Caco-2 (cell line): ENCODE results near the gene PGAM4. TPM values are rescaled to one million over a fixed set of nuclear protein-coding genes. Genes with fewer than 3 reads are reported as not detected.
"Not testable (repeated sequence)": the region's sequence is repeated elsewhere in the genome, so short reads cannot be mapped to it uniquely, and the experiment has no call there.

Experiments
- BruUV-seq: library from RNA; stranded (reverse); fragments of 400-500 nt; replicated peaks from 2 replicates; lab custom pipeline; 2021; lab: Mats Ljungman, UMichigan
- CTCF ChIA-PET: fragments of 300-600 bp; sonication (Branson Sonifier 250); formaldehyde crosslinking; loops from one replicate; lab custom pipeline; 2022; ENCODE audit warnings: antibody characterized with exemption; lab: Charles Lee
- POLR2A ChIA-PET: fragments of 300-600 bp; sonication (Branson Sonifier 250); formaldehyde crosslinking; loops from one replicate; lab custom pipeline; 2022; ENCODE audit warnings: antibody characterized with exemption; lab: Charles Lee
- DNase-seq, 2 experiments: peaks; one replicate each; pipeline versions ENCODE4 v3.0.0 to v3.0.0-alpha.2; 2020 to 2022
- H3K27me3 ChIP-seq: replicated peaks from 2 replicates; pipeline ENCODE4 v1.6.0; 2011; ENCODE audit warnings: low read length; ENCODE audit not compliant: control insufficient read depth, insufficient read depth
- H3K36me3 ChIP-seq: 2 replicates; pipeline ENCODE4 v1.5.1; 2011; ENCODE audit warnings: low read length; ENCODE audit not compliant: control insufficient read depth, insufficient read depth
- H3K4me1 ChIP-seq: fragments of 250-450 bp; sonication (Bioruptor Pico); 2 replicates; pipeline ENCODE4 v1.5.1; 2020; ENCODE audit warnings: mild to moderate bottlenecking
- H3K4me3 ChIP-seq: 2 replicates; pipeline ENCODE4 v1.5.1; 2011; ENCODE audit warnings: low read depth, mild to moderate bottlenecking, control low read depth, low read length
- H3K9me3 ChIP-seq: fragments of 250-450 bp; sonication (Bioruptor Pico); 2 replicates; pipeline ENCODE4 v1.5.1; 2020; ENCODE audit warnings: mild to moderate bottlenecking, moderate library complexity
- H3K27ac Mint-ChIP-seq: one replicate; pipeline ENCODE4 v1.8.0; 2022; ENCODE audit warnings: mixed read lengths; ENCODE audit not compliant: unreplicated experiment
- H3K27me3 Mint-ChIP-seq: one replicate; pipeline ENCODE4 v1.8.0; 2022; ENCODE audit warnings: mixed read lengths; ENCODE audit not compliant: insufficient read depth, unreplicated experiment
- H3K36me3 Mint-ChIP-seq: one replicate; pipeline ENCODE4 v1.8.0; 2022; ENCODE audit warnings: mild to moderate bottlenecking, mixed read lengths; ENCODE audit not compliant: insufficient read depth, unreplicated experiment
- H3K4me1 Mint-ChIP-seq: one replicate; pipeline ENCODE4 v1.8.0; 2022; ENCODE audit warnings: low read depth, mixed read lengths; ENCODE audit not compliant: unreplicated experiment
- H3K4me3 Mint-ChIP-seq: one replicate; pipeline ENCODE4 v1.8.0; 2022; ENCODE audit warnings: mild to moderate bottlenecking, moderate library complexity, mixed read lengths; ENCODE audit not compliant: unreplicated experiment
- H3K9me3 Mint-ChIP-seq: one replicate; pipeline ENCODE4 v1.8.0; 2022; ENCODE audit warnings: mixed read lengths; ENCODE audit not compliant: unreplicated experiment
- CTCF ChIP-seq, 2 experiments: fragments of 200-600 bp in 1 of 2; IDR thresholded peaks; 1 replicate in 1 of 2; 2 replicates in 1 of 2; pipeline versions ENCODE4 v1.5.1 to v1.8.0; 2011 to 2022; ENCODE audit warnings: antibody characterized with exemption in 1 of 2, control low read depth in 1 of 2, inconsistent platforms in 1 of 2, low read depth in 1 of 2, low read length in 1 of 2, mild to moderate bottlenecking in 1 of 2, moderate library complexity in 1 of 2; ENCODE audit not compliant: insufficient read depth in 1 of 2, severe bottlenecking in 1 of 2, unreplicated experiment in 1 of 2
- intact Hi-C: fragments of 100-400 bp; cut with micrococcal nuclease; formaldehyde crosslinking; loops from one replicate; pipeline ENCODE4 v1.10.0; 2022; ENCODE audit not compliant: unreplicated experiment
- total RNA-seq: library from RNA; stranded (reverse); gene quantifications from 2 replicates; pipeline ENCODE4 v1.2.3, GENCODE V29; 2022

Gene PGAM4
- total RNA-seq, 1 experiment from 2014 or later, result not detected

GRCh38 chrX:77946571-77946970 lies 22.9 kb downstream of the PGAM4 start:
- no TSS peak for BruUV-seq
- TF ChIP-seq CTCF (IDR thresholded peaks at IDR 0.05; ENCODE audit: insufficient read depth in 1 of 2, low read depth in 1 of 2, low read length in 1 of 2, severe bottlenecking in 1 of 2, unreplicated experiment in 1 of 2), result no peak
- no peak for DNase-seq
- ChIA-PET POLR2A (no interaction called here), CTCF (no interaction called here)
- Mint-ChIP-seq H3K4me3 (no peak overlapping the region), H3K4me1 (no peaks in the 10 kb centered on the region), H3K36me3 (no peaks in the 10 kb centered on the region), H3K27ac (no peak overlapping the region), H3K9me3 (no peaks in the 10 kb centered on the region), H3K27me3 (no peaks in the 10 kb centered on the region)
- Histone ChIP-seq H3K9me3 (no peaks in the 10 kb centered on the region), H3K4me3 (no peak overlapping the region), H3K27me3 (no peaks in the 10 kb centered on the region), H3K4me1 (no peaks in the 10 kb centered on the region), H3K36me3 (no peaks in the 10 kb centered on the region)
- intact Hi-C loops, result no loop called here

GRCh38 chrX:77945910-77946545 lies 23.4 kb downstream of the PGAM4 start:
- H3K4me3 Mint-ChIP-seq, result no peak overlapping the region
- Histone ChIP-seq H3K4me1 (no peaks in the 10 kb centered on the region), H3K36me3 (no peaks in the 10 kb centered on the region), H3K27me3 (no peaks in the 10 kb centered on the region), H3K9me3 (no peaks in the 10 kb centered on the region), H3K4me3 (no peak overlapping the region)
- no peaks in the 10 kb centered on the region for H3K4me1 Mint-ChIP-seq
- CTCF ChIA-PET, result no interaction called here
- POLR2A ChIA-PET, result no interaction called here
- TF ChIP-seq CTCF (IDR thresholded peaks at IDR 0.05; ENCODE audit: insufficient read depth in 1 of 2, low read depth in 1 of 2, low read length in 1 of 2, severe bottlenecking in 1 of 2, unreplicated experiment in 1 of 2), result no peak
- no peaks in the 10 kb centered on the region for H3K36me3 Mint-ChIP-seq
- no peaks in the 10 kb centered on the region for H3K27me3 Mint-ChIP-seq
- no peak overlapping the region for H3K27ac Mint-ChIP-seq
- intact Hi-C loops, result no loop called here
- no TSS peak for BruUV-seq
- no peak for DNase-seq
- no peaks in the 10 kb centered on the region for H3K9me3 Mint-ChIP-seq

GRCh38 chrX:77945031-77945430 lies 24.4 kb downstream of the PGAM4 start:
- H3K27ac Mint-ChIP-seq, H3K4me3 ChIP-seq, H3K36me3 Mint-ChIP-seq, H3K9me3 Mint-ChIP-seq, BruUV-seq, H3K27me3 Mint-ChIP-seq, H3K4me1 Mint-ChIP-seq, H3K4me1 ChIP-seq, intact Hi-C loops, H3K27me3 ChIP-seq, H3K36me3 ChIP-seq, DNase-seq, POLR2A ChIA-PET, H3K9me3 ChIP-seq, H3K4me3 Mint-ChIP-seq, CTCF ChIA-PET: not testable (repeated sequence)
